AG04450 (cell line): ENCODE data around the gene DNAH8. TPM values are rescaled to one million over a fixed set of nuclear protein-coding genes. Genes with fewer than 3 reads are reported as not detected.

Experiments used
- CTCF ChIA-PET: fragments of 300-600, 350-600 bp; formaldehyde crosslinking; extraction: SDS; loops from one replicate; lab custom pipeline; 2022; ENCODE audit warnings: antibody characterized with exemption, inconsistent platforms; lab: Charles Lee
- POLR2A ChIA-PET: fragments of 350-600 bp; formaldehyde crosslinking; extraction: SDS; loops from one replicate; lab custom pipeline; 2021; ENCODE audit warnings: antibody characterized with exemption, inconsistent platforms; lab: Yijun Ruan, JAX
- DNase-seq: peaks from one replicate; pipeline ENCODE4 v3.0.0-alpha.2; 2011; ENCODE audit warnings: low read depth, low spot score
- H3K27ac ChIP-seq: one replicate; pipeline ENCODE4 v1.5.1; 2012; ENCODE audit warnings: low read depth, low read length, control low read depth
- H3K27me3 ChIP-seq: one replicate; pipeline ENCODE4 v1.6.0; 2012; ENCODE audit warnings: low read length; ENCODE audit not compliant: control insufficient read depth, insufficient read depth
- H3K4me3 ChIP-seq: 2 replicates; pipeline ENCODE4 v1.5.1; 2011; ENCODE audit warnings: mild to moderate bottlenecking, low read depth, low read length, control low read depth
- H3K9me3 ChIP-seq: 2 replicates; pipeline ENCODE4 v1.5.1; 2012; ENCODE audit warnings: low read length; ENCODE audit not compliant: control insufficient read depth, insufficient read depth
- CTCF ChIP-seq: IDR thresholded peaks from 2 replicates; pipeline ENCODE4 v1.5.1; 2011; ENCODE audit warnings: low read depth, low read length, control low read depth, inconsistent platforms
- polyA plus RNA-seq: library from polyadenylated mRNA; depleted of rRNA; stranded (reverse); fragments of >200 nt; gene quantifications from 2 replicates; pipeline ENCODE4 v1.2.3, GENCODE V29; 2011

Gene DNAH8
- polyA plus RNA-seq, 1 experiment, result not detected

GRCh38 chr6:39057251-39058155 lies 342.4 kb downstream of the DNAH8 start:
- POLR2A ChIA-PET, result no interaction called here
- H3K27ac ChIP-seq, result no peak overlapping the region
- H3K9me3 ChIP-seq, result no peaks in the 10 kb centered on the region
- H3K4me3 ChIP-seq, result no peak overlapping the region
- no peak for DNase-seq
- CTCF ChIA-PET, result interaction anchor here (0.6 kb wide), 1 partner anchor 186 kb away, joined by 3 read pairs; no protein-coding TSS in a partner anchor
- H3K27me3 ChIP-seq, result no peaks in the 10 kb centered on the region
- TF ChIP-seq CTCF, result no peak

- Histone ChIP-seq H3K27ac (no peak overlapping the region), H3K4me3 (no peak overlapping the region), H3K27me3 (no peaks in the 10 kb centered on the region), H3K9me3 (no peaks in the 10 kb centered on the region)
- ChIA-PET CTCF (interaction anchor here (0.6 kb wide), 1 partner anchor 187 kb away, joined by 3 read pairs; no protein-coding TSS in a partner anchor), POLR2A (no interaction called here)
- DNase-seq, result no peak
- no peak for TF ChIP-seq CTCF
Observed at GRCh38 chr6:39058471-39059147, 343.5 kb downstream of the DNAH8 start.

GRCh38 chr6:39059496-39060310 lies 344.6 kb downstream of the DNAH8 start:
- ChIA-PET POLR2A (no interaction called here), CTCF (no interaction called here)
- no peak for DNase-seq
- no peak for TF ChIP-seq CTCF
- H3K27me3 ChIP-seq, result no peaks in the 10 kb centered on the region
- no peak overlapping the region for H3K4me3 ChIP-seq
- no peaks in the 10 kb centered on the region for H3K9me3 ChIP-seq
- no peak overlapping the region for H3K27ac ChIP-seq

- no peaks in the 10 kb centered on the region for H3K9me3 ChIP-seq
- POLR2A ChIA-PET, result no interaction called here
Observed at GRCh38 chr6:39060467-39061160, 345.5 kb downstream of the DNAH8 start.

More at GRCh38 chr6:39060467-39061160, 345.5 kb downstream of the DNAH8 start:
- no peak for DNase-seq
- Histone ChIP-seq H3K4me3 (no peak overlapping the region), H3K27me3 (no peaks in the 10 kb centered on the region), H3K27ac (no peak overlapping the region)
- CTCF ChIA-PET, result interaction anchor here (0.8 kb wide), 1 partner anchor 249 kb away, joined by 3 read pairs; no protein-coding TSS in a partner anchor
- TF ChIP-seq CTCF, result no peak
